ENCODE measurements around the gene ZNF346.
"Not testable (repeated sequence)": the region's sequence is repeated elsewhere in the genome, so short reads cannot be mapped to it uniquely, and the experiment has no call there.

Gene ZNF346

GRCh38 chr5:177010153-177010552 lies 12.3 kb upstream of the ZNF346 start:
- DNase-seq, result no peak

GRCh38 chr5:177015156-177015555 lies 7.3 kb upstream of the ZNF346 start:
- no peak for DNase-seq

- DNase-seq, result no peak
Measured at GRCh38 chr5:177018341-177018740, 4.2 kb upstream of the ZNF346 start.

- DNase-seq, result no peak
Measured at GRCh38 chr5:177020033-177020432, 2.5 kb upstream of the ZNF346 start.

- DNase-seq, result no peak
Measured at GRCh38 chr5:177023303-177023664, 788 bp downstream of the ZNF346 start.

- DNase-seq, result no peak
Measured at GRCh38 chr5:177024559-177024958, 2.1 kb downstream of the ZNF346 start.

GRCh38 chr5:177025101-177025601 lies 2.7 kb downstream of the ZNF346 start:
- no peak for DNase-seq

- DNase-seq, result no peak
Measured at GRCh38 chr5:177027665-177028064, 5.2 kb downstream of the ZNF346 start.

GRCh38 chr5:177029498-177029897 lies 7.0 kb downstream of the ZNF346 start:
- DNase-seq, result no peak

GRCh38 chr5:177035976-177036375 lies 13.5 kb downstream of the ZNF346 start:
- DNase-seq, result no peak

- no peak for DNase-seq
Measured at GRCh38 chr5:177036443-177036842, 13.9 kb downstream of the ZNF346 start.

GRCh38 chr5:177036921-177037320 lies 14.4 kb downstream of the ZNF346 start:
- DNase-seq, result no peak

GRCh38 chr5:177040814-177041420 lies 18.4 kb downstream of the ZNF346 start:
- DNase-seq, result no peak

GRCh38 chr5:177041936-177042335 lies 19.4 kb downstream of the ZNF346 start:
- DNase-seq, result no peak

- DNase-seq, result no peak
Measured at GRCh38 chr5:177043114-177043513, 20.6 kb downstream of the ZNF346 start.

- DNase-seq, result no peak
Measured at GRCh38 chr5:177043958-177044357, 21.5 kb downstream of the ZNF346 start.

- DNase-seq, result no peak
Measured at GRCh38 chr5:177044641-177045040, 22.1 kb downstream of the ZNF346 start.

GRCh38 chr5:177045631-177046030 lies 23.1 kb downstream of the ZNF346 start:
- no peak for DNase-seq

- not testable (repeated sequence) for DNase-seq
Measured at GRCh38 chr5:177048531-177048930, 26.0 kb downstream of the ZNF346 start.

GRCh38 chr5:177049285-177049684 lies 26.8 kb downstream of the ZNF346 start:
- no peak for DNase-seq

GRCh38 chr5:177064500-177065277 lies 42.2 kb downstream of the ZNF346 start:
- no peak for DNase-seq

- no peak for DNase-seq
Measured at GRCh38 chr5:177065491-177065890, 43.0 kb downstream of the ZNF346 start.

GRCh38 chr5:177066224-177066623 lies 43.7 kb downstream of the ZNF346 start:
- no peak for DNase-seq

- no peak for DNase-seq
Measured at GRCh38 chr5:177067503-177067902, 45.0 kb downstream of the ZNF346 start.

Data from COR-L47 (cell line).